Measurements from ENCODE around the gene PSMC5. TPM values are rescaled to one million over a fixed set of nuclear protein-coding genes. Genes with fewer than 3 reads are reported as not detected.

Gene PSMC5
- total RNA-seq, 1 donor from 2014 or later = 124 TPM

GRCh38 chr17:63830278-63830677, 3.0 kb downstream of the PSMC5 start:
- no peak for DNase-seq (ENCODE audit: low spot score)
- TF ChIP-seq CTCF (IDR thresholded peaks at IDR 0.05; ENCODE audit: unreplicated experiment) = no peak
- Mint-ChIP-seq H3K4me1 (ENCODE audit: unreplicated experiment) (peaks cover 48% of the 10 kb centered on the region), H3K4me3 (ENCODE audit: unreplicated experiment) (peak overlapping the region; percentile 24), H3K36me3 (ENCODE audit: low read depth, unreplicated experiment) (peaks cover 65% of the 10 kb centered on the region), H3K9me3 (ENCODE audit: unreplicated experiment) (no peaks in the 10 kb centered on the region), H3K27ac (ENCODE audit: unreplicated experiment) (no peak overlapping the region), H3K27me3 (ENCODE audit: unreplicated experiment) (peaks cover 30% of the 10 kb centered on the region)

GRCh38 chr17:63830904-63831491, 3.8 kb downstream of the PSMC5 start:
- DNase-seq (ENCODE audit: low spot score) = no peak
- Mint-ChIP-seq H3K9me3 (ENCODE audit: unreplicated experiment) (no peaks in the 10 kb centered on the region), H3K27ac (ENCODE audit: unreplicated experiment) (peak overlapping the region; percentile 42), H3K36me3 (ENCODE audit: low read depth, unreplicated experiment) (peaks cover 67% of the 10 kb centered on the region), H3K4me1 (ENCODE audit: unreplicated experiment) (peaks cover 41% of the 10 kb centered on the region), H3K27me3 (ENCODE audit: unreplicated experiment) (peaks cover 26% of the 10 kb centered on the region), H3K4me3 (ENCODE audit: unreplicated experiment) (peak overlapping the region; percentile 73)
- TF ChIP-seq CTCF (IDR thresholded peaks at IDR 0.05; ENCODE audit: unreplicated experiment) = no peak

- Mint-ChIP-seq H3K4me3 (ENCODE audit: unreplicated experiment) (peak overlapping the region; percentile 73), H3K4me1 (ENCODE audit: unreplicated experiment) (peaks cover 36% of the 10 kb centered on the region), H3K27ac (ENCODE audit: unreplicated experiment) (peak overlapping the region; percentile 42), H3K36me3 (ENCODE audit: low read depth, unreplicated experiment) (peaks cover 62% of the 10 kb centered on the region), H3K27me3 (ENCODE audit: unreplicated experiment) (peaks cover 24% of the 10 kb centered on the region), H3K9me3 (ENCODE audit: unreplicated experiment) (no peaks in the 10 kb centered on the region)
- no peak for TF ChIP-seq CTCF (IDR thresholded peaks at IDR 0.05; ENCODE audit: unreplicated experiment)
- DNase-seq (ENCODE audit: low spot score) = no peak
Measured at GRCh38 chr17:63831505-63831904, 4.3 kb downstream of the PSMC5 start.

GRCh38 chr17:63832014-63832413, 4.8 kb downstream of the PSMC5 start:
- no peak for TF ChIP-seq CTCF (IDR thresholded peaks at IDR 0.05; ENCODE audit: unreplicated experiment)
- H3K4me1 Mint-ChIP-seq (ENCODE audit: unreplicated experiment) = peaks cover 31% of the 10 kb centered on the region
- H3K27me3 Mint-ChIP-seq (ENCODE audit: unreplicated experiment) = peaks cover 21% of the 10 kb centered on the region
- H3K9me3 Mint-ChIP-seq (ENCODE audit: unreplicated experiment) = no peaks in the 10 kb centered on the region
- peaks cover 60% of the 10 kb centered on the region for H3K36me3 Mint-ChIP-seq (ENCODE audit: low read depth, unreplicated experiment)
- peak overlapping the region; percentile 18 for H3K4me3 Mint-ChIP-seq (ENCODE audit: unreplicated experiment)
- no peak overlapping the region for H3K27ac Mint-ChIP-seq (ENCODE audit: unreplicated experiment)
- DNase-seq (ENCODE audit: low spot score) = no peak

- Mint-ChIP-seq H3K27ac (ENCODE audit: unreplicated experiment) (no peak overlapping the region), H3K4me1 (ENCODE audit: unreplicated experiment) (peaks cover 29% of the 10 kb centered on the region), H3K27me3 (ENCODE audit: unreplicated experiment) (peaks cover 20% of the 10 kb centered on the region), H3K4me3 (ENCODE audit: unreplicated experiment) (no peak overlapping the region), H3K36me3 (ENCODE audit: low read depth, unreplicated experiment) (peaks cover 58% of the 10 kb centered on the region), H3K9me3 (ENCODE audit: unreplicated experiment) (no peaks in the 10 kb centered on the region)
- DNase-seq (ENCODE audit: low spot score) = no peak
- TF ChIP-seq CTCF (IDR thresholded peaks at IDR 0.05; ENCODE audit: unreplicated experiment) = peak; percentile 19
Measured at GRCh38 chr17:63832455-63832854, 5.2 kb downstream of the PSMC5 start.
